K562 (cell line): ENCODE measurements around the gene JPT1.

ENCODE experiments used
- CEBPG ChIP-seq, 3 experiments: fragments of 200-800 bp in 1 of 3; sonication (Bioruptor generic) in 1 of 3; sonication (generic) in 1 of 3; formaldehyde crosslinking in 1 of 3; IDR thresholded peaks in 2 of 3; conservative IDR thresholded peaks in 1 of 3; 2 replicates each; pipeline versions ENCODE4 v1.6.1 to v1.8.0; 2016 to 2022; ENCODE audit warnings: missing compliant biosample characterization in 2 of 3, missing genetic modification characterization in 2 of 3, mild to moderate bottlenecking in 1 of 3, missing genetic modification reagents in 1 of 3
- JUN ChIP-seq, 2 experiments: sonication (generic) in 1 of 2; formaldehyde crosslinking in 1 of 2; IDR thresholded peaks; 2 replicates each; pipeline versions ENCODE4 v1.6.1 to v1.8.0; 2012 to 2022; ENCODE audit warnings: borderline replicate concordance in 2 of 2, mild to moderate bottlenecking in 2 of 2, improper control_type of control experiment in 1 of 2, low read depth in 1 of 2, low read length in 1 of 2, missing genetic modification reagents in 1 of 2
- KAT7 ChIP-seq: sonication (generic); formaldehyde crosslinking; IDR thresholded peaks from 2 replicates; pipeline ENCODE4 v1.8.0; 2022; ENCODE audit warnings: missing genetic modification reagents, mild to moderate bottlenecking, borderline replicate concordance
- MECOM ChIP-seq: fragments of 250-450 bp; sonication (Bioruptor Pico); IDR thresholded peaks from 2 replicates; pipeline ENCODE4 v1.8.0; 2022; ENCODE audit warnings: inconsistent platforms
- MEF2A ChIP-seq: IDR thresholded peaks from 2 replicates; pipeline ENCODE4 v1.6.1; 2011; ENCODE audit warnings: low read depth, mild to moderate bottlenecking, low read length, moderate library complexity; ENCODE audit not compliant: control insufficient read depth
- MTA3 ChIP-seq: fragments of 450-650 bp; formaldehyde crosslinking; IDR thresholded peaks from 2 replicates; pipeline ENCODE4 v1.6.1; 2017; ENCODE audit warnings: mild to moderate bottlenecking, borderline replicate concordance
- NFYB ChIP-seq: IDR thresholded peaks from 2 replicates; pipeline ENCODE4 v1.6.1; 2011; ENCODE audit warnings: mild to moderate bottlenecking, moderate library complexity; ENCODE audit not compliant: insufficient read length; ENCODE audit errors: extremely low read depth
- PKNOX1 ChIP-seq: fragments of 450-650 bp; IDR thresholded peaks from 2 replicates; pipeline ENCODE4 v1.6.1; 2016
- POLR2A ChIP-seq: fragments of 450-650 bp; conservative IDR thresholded peaks from 2 replicates; pipeline ENCODE4 v1.6.1; 2016
- PTBP1 ChIP-seq: fragments of 200-400 bp; formaldehyde crosslinking; IDR thresholded peaks from 2 replicates; pipeline ENCODE4 v1.6.1; 2017; ENCODE audit warnings: low read depth, low read length
- TEAD4 ChIP-seq, 2 experiments: sonication (generic) in 1 of 2; formaldehyde crosslinking in 1 of 2; IDR thresholded peaks; 2 replicates each; pipeline versions ENCODE4 v1.6.1 to v1.8.0; 2012 to 2022; ENCODE audit warnings: borderline replicate concordance in 1 of 2, inconsistent platforms in 1 of 2, low read length in 1 of 2, mild to moderate bottlenecking in 1 of 2, missing genetic modification reagents in 1 of 2
- USF1 ChIP-seq: sonication (generic); formaldehyde crosslinking; IDR thresholded peaks from 2 replicates; pipeline ENCODE4 v1.9.0; 2022; ENCODE audit warnings: mild to moderate bottlenecking, missing genetic modification reagents
- ZKSCAN8 ChIP-seq: fragments of 200-800 bp; sonication (Bioruptor generic); IDR thresholded peaks from 2 replicates; pipeline ENCODE4 v1.6.1; 2016; ENCODE audit warnings: missing genetic modification characterization, missing compliant biosample characterization
- ZNF668 ChIP-seq: fragments of 250-450 bp; sonication (Bioruptor Pico); IDR thresholded peaks from 2 replicates; pipeline ENCODE4 v1.8.0; 2022; ENCODE audit warnings: mild to moderate bottlenecking, inconsistent platforms

- TF ChIP-seq PTBP1 (no peak), POLR2A (no peak), ZKSCAN8 (CRISPR knock-in tag) (no peak), CEBPG (CRISPR knock-in tag; IDR thresholded peaks at IDR 0.05) (no peak), CEBPG (tag; conservative IDR thresholded peaks at IDR 0.05 in 1 of 2, IDR thresholded peaks at IDR 0.05 in 1 of 2) (no peak), USF1 (CRISPR knock-in tag) (no peak), NFYB (no peak), TEAD4 (IDR thresholded peaks at IDR 0.05; ENCODE audit: low read length) (no peak), TEAD4 (CRISPR knock-in tag; IDR thresholded peaks at IDR 0.05; ENCODE audit: borderline replicate concordance) (no peak), PKNOX1 (no peak), KAT7 (CRISPR knock-in tag) (0 out of 2 replicates have a peak, but pooled peaks have one; percentile 64), ZNF668 (no peak), MEF2A (no peak), JUN (IDR thresholded peaks at IDR 0.05; ENCODE audit: borderline replicate concordance, low read depth, low read length) (no peak), JUN (CRISPR knock-in tag; IDR thresholded peaks at IDR 0.05; ENCODE audit: borderline replicate concordance) (no peak), MECOM (CRISPR knock-in tag) (no peak), MTA3 (no peak)
These were observed 65.6 kb downstream of the JPT1 start for GRCh38 chr17:75088465-75089417.
